ENCODE results near the gene TNFRSF8. TPM values are rescaled to one million over a fixed set of nuclear protein-coding genes. Genes with fewer than 3 reads are reported as not detected.
"Not testable (repeated sequence)": the region's sequence is repeated elsewhere in the genome, so short reads cannot be mapped to it uniquely, and the experiment has no call there.

The TNFRSF8 gene
- total RNA-seq, 1 donor from 2014 or later, result 65.0 TPM

DNA sequence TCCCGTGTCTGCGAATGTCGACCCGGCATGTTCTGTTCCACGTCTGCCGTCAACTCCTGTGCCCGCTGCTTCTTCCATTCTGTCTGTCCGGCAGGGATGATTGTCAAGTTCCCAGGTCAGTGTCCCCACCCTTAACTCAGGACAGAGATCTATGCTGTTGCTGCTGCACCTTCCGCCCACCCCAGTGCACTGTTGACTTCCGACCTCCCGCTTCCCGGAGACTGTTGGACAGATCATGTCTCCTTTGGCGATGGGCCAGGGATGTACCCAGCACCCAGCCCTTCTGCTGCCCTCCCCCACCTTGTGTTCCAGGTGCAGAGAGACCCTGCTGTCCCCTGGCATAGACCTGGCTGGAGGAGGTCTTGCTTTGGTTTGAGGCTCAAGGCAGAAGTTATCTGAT lies 41.3 kb downstream of the TNFRSF8 start:
- H3K4me1 Mint-ChIP-seq (ENCODE audit: low read depth), result peaks cover 6% of the 10 kb centered on the region
- intact Hi-C loops (cut with micrococcal nuclease), result no loop called here
- no peaks in the 10 kb centered on the region for H3K9me3 Mint-ChIP-seq
- no peak overlapping the region for H3K4me3 Mint-ChIP-seq (ENCODE audit: low read depth)
- H3K36me3 Mint-ChIP-seq (ENCODE audit: low read depth), result peaks cover 59% of the 10 kb centered on the region
- no peaks in the 10 kb centered on the region for H3K27me3 Mint-ChIP-seq (ENCODE audit: low read depth)
- no peak for DNase-seq (ENCODE audit: low spot score)
- H3K27ac Mint-ChIP-seq, result no peak overlapping the region

DNA sequence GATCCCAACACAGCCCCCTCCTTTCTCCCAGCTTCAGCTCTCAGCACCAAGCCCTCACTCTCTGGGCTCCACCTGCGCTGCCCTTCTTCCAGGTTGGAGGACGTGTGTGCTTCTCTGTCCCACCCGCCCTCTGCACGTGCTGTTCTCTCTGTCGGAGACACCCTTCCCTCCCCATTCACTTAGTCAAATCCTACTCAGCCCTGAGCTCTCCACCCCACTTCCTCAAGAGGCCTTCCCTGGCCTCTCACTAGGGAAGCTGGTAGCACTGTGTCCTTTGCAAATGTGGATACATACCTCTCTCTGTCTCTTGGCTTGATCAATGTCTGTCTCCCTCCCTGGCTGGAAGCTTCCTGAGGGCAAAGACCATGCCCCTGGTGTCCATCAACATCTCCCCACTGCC lies 43.0 kb downstream of the TNFRSF8 start:
- no peak overlapping the region for H3K27ac Mint-ChIP-seq
- no peak overlapping the region for H3K4me3 Mint-ChIP-seq (ENCODE audit: low read depth)
- no peaks in the 10 kb centered on the region for H3K27me3 Mint-ChIP-seq (ENCODE audit: low read depth)
- H3K36me3 Mint-ChIP-seq (ENCODE audit: low read depth), result peaks cover 61% of the 10 kb centered on the region
- DNase-seq (ENCODE audit: low spot score), result no peak
- H3K4me1 Mint-ChIP-seq (ENCODE audit: low read depth), result peaks cover 6% of the 10 kb centered on the region
- H3K9me3 Mint-ChIP-seq, result no peaks in the 10 kb centered on the region
- intact Hi-C loops (cut with micrococcal nuclease), result no loop called here

DNA sequence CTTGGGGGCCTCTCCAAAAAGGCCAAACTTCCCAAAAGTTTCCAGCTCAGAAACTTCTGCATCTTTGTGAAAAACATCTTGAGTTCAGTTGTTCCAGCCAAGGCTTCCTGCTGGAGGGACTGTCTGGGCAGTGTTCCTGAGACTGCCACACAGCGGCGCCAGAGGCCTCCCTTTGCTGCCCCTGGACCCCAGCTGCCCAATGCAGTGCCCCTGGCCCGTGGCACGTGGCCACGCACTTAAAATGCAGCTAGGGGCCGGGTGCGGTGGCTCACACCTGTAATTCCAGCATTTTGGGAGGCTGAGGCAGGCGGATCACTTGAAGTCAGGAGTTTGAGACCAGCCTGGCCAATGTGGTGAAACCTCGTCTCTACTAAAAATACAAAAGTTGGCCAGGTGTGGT lies 43.8 kb downstream of the TNFRSF8 start:
- intact Hi-C loops (cut with micrococcal nuclease); H3K4me3 Mint-ChIP-seq (ENCODE audit: low read depth); H3K27me3 Mint-ChIP-seq (ENCODE audit: low read depth); H3K4me1 Mint-ChIP-seq (ENCODE audit: low read depth); H3K27ac Mint-ChIP-seq; DNase-seq (ENCODE audit: low spot score); H3K9me3 Mint-ChIP-seq: not testable (repeated sequence)
- H3K36me3 Mint-ChIP-seq (ENCODE audit: low read depth), result peaks cover 57% of the 10 kb centered on the region

GRCh38 chr1:12107718-12108117 lies 44.6 kb downstream of the TNFRSF8 start:
- no peaks in the 10 kb centered on the region for H3K9me3 Mint-ChIP-seq
- no peak overlapping the region for H3K4me3 Mint-ChIP-seq (ENCODE audit: low read depth)
- no peak overlapping the region for H3K27ac Mint-ChIP-seq
- H3K4me1 Mint-ChIP-seq (ENCODE audit: low read depth), result peaks cover 1% of the 10 kb centered on the region
- intact Hi-C loops (cut with micrococcal nuclease), result no loop called here
- H3K36me3 Mint-ChIP-seq (ENCODE audit: low read depth), result peaks cover 54% of the 10 kb centered on the region
- H3K27me3 Mint-ChIP-seq (ENCODE audit: low read depth), result no peaks in the 10 kb centered on the region
- DNase-seq (ENCODE audit: low spot score), result no peak

DNA sequence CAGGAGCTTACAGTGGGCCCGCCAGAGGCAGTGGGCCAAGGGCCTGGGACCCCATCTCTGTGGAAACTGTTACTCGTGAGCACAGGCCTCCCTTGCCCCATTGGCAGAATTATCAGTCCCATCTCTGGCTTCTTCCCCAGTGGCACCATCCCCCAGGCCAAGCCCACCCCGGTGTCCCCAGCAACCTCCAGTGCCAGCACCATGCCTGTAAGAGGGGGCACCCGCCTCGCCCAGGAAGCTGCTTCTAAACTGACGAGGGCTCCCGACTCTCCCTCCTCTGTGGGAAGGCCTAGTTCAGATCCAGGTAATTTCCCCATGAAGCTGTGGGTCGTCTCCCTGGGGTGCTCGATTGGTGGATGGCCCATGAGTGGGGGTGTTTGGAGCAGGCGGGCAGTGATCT lies 46.8 kb downstream of the TNFRSF8 start:
- DNase-seq (ENCODE audit: low spot score), result no peak
- H3K4me3 Mint-ChIP-seq (ENCODE audit: low read depth), result no peak overlapping the region
- H3K36me3 Mint-ChIP-seq (ENCODE audit: low read depth), result peaks cover 53% of the 10 kb centered on the region
- peaks cover 13% of the 10 kb centered on the region for H3K4me1 Mint-ChIP-seq (ENCODE audit: low read depth)
- H3K27ac Mint-ChIP-seq, result no peak overlapping the region
- no peaks in the 10 kb centered on the region for H3K9me3 Mint-ChIP-seq
- no peaks in the 10 kb centered on the region for H3K27me3 Mint-ChIP-seq (ENCODE audit: low read depth)
- intact Hi-C loops (cut with micrococcal nuclease), result no loop called here

GRCh38 chr1:12111741-12112140 lies 48.6 kb downstream of the TNFRSF8 start:
- Mint-ChIP-seq H3K36me3 (ENCODE audit: low read depth) (peaks cover 57% of the 10 kb centered on the region), H3K4me3 (ENCODE audit: low read depth) (no peak overlapping the region), H3K4me1 (ENCODE audit: low read depth) (peaks cover 13% of the 10 kb centered on the region), H3K27me3 (ENCODE audit: low read depth) (no peaks in the 10 kb centered on the region), H3K27ac (no peak overlapping the region), H3K9me3 (no peaks in the 10 kb centered on the region)
- intact Hi-C loops (cut with micrococcal nuclease), result no loop called here
- no peak for DNase-seq (ENCODE audit: low spot score)

- Mint-ChIP-seq H3K9me3 (no peaks in the 10 kb centered on the region), H3K4me3 (ENCODE audit: low read depth) (no peak overlapping the region), H3K36me3 (ENCODE audit: low read depth) (peaks cover 62% of the 10 kb centered on the region), H3K27ac (no peak overlapping the region), H3K27me3 (ENCODE audit: low read depth) (no peaks in the 10 kb centered on the region), H3K4me1 (ENCODE audit: low read depth) (peaks cover 13% of the 10 kb centered on the region)
- intact Hi-C loops (cut with micrococcal nuclease), result no loop called here
- no peak for DNase-seq (ENCODE audit: low spot score)
These were observed 49.6 kb downstream of the TNFRSF8 start for GRCh38 chr1:12112711-12113161.

GRCh38 chr1:12113433-12114339 lies 50.6 kb downstream of the TNFRSF8 start:
- no peak for DNase-seq (ENCODE audit: low spot score)
- Mint-ChIP-seq H3K4me1 (ENCODE audit: low read depth) (peaks cover 13% of the 10 kb centered on the region), H3K9me3 (no peaks in the 10 kb centered on the region), H3K4me3 (ENCODE audit: low read depth) (no peak overlapping the region), H3K36me3 (ENCODE audit: low read depth) (peaks cover 67% of the 10 kb centered on the region), H3K27me3 (ENCODE audit: low read depth) (no peaks in the 10 kb centered on the region), H3K27ac (peak overlapping the region; percentile 58)
- intact Hi-C loops (cut with micrococcal nuclease), result no loop called here

- no peak overlapping the region for H3K4me3 Mint-ChIP-seq (ENCODE audit: low read depth)
- H3K27ac Mint-ChIP-seq, result no peak overlapping the region
- H3K9me3 Mint-ChIP-seq, result no peaks in the 10 kb centered on the region
- no peak for DNase-seq (ENCODE audit: low spot score)
- intact Hi-C loops (cut with micrococcal nuclease), result no loop called here
- H3K4me1 Mint-ChIP-seq (ENCODE audit: low read depth), result peaks cover 13% of the 10 kb centered on the region
- H3K36me3 Mint-ChIP-seq (ENCODE audit: low read depth), result peaks cover 68% of the 10 kb centered on the region
- H3K27me3 Mint-ChIP-seq (ENCODE audit: low read depth), result no peaks in the 10 kb centered on the region
These were observed 51.2 kb downstream of the TNFRSF8 start for GRCh38 chr1:12114340-12114683.

- Mint-ChIP-seq H3K27me3 (ENCODE audit: low read depth) (no peaks in the 10 kb centered on the region), H3K9me3 (no peaks in the 10 kb centered on the region), H3K4me3 (ENCODE audit: low read depth) (no peak overlapping the region), H3K27ac (no peak overlapping the region), H3K36me3 (ENCODE audit: low read depth) (peaks cover 72% of the 10 kb centered on the region), H3K4me1 (ENCODE audit: low read depth) (peaks cover 14% of the 10 kb centered on the region)
- no peak for DNase-seq (ENCODE audit: low spot score)
- intact Hi-C loops (cut with micrococcal nuclease), result no loop called here
These were observed 51.8 kb downstream of the TNFRSF8 start for GRCh38 chr1:12114916-12115315.

DNA sequence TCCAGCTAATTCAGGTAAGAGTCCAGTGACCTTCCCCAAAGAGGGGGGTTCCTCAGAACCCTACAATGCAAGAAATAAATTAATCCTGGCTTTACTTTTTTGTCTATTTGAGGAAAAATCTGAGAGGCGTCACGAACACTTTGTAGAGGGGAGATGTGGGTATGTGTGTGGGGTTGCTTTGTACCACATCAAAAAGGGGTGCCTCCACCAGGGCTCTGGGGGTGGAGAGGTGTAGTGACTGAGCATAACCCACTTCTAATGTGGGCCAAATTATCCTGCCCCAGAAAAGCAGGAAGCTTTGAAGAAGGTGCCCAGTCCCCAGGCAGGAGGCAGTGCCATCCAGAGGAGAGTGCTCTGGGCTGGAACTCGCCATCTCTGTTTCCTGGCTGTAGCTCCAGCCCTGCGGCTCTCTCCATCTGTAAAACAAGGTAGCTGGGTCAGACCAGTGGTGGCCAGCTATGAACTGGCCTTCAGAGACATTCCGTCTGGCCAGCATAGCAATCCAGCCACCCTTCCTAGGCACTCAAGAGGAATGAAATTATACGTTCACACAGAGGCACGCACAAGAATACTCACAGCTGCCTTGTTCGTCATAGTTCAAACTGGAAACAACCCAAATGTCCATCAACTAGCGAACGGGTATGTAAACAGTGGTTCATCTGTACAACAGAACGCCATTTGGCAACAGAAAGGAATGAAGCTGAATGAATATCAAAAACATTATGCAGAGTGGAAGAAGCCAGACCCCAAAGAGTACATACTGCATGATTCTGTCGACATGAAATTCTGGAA lies 58.3 kb downstream of the TNFRSF8 start:
- intact Hi-C loops (cut with micrococcal nuclease), result no loop called here
- DNase-seq (ENCODE audit: low spot score), result no peak

DNA sequence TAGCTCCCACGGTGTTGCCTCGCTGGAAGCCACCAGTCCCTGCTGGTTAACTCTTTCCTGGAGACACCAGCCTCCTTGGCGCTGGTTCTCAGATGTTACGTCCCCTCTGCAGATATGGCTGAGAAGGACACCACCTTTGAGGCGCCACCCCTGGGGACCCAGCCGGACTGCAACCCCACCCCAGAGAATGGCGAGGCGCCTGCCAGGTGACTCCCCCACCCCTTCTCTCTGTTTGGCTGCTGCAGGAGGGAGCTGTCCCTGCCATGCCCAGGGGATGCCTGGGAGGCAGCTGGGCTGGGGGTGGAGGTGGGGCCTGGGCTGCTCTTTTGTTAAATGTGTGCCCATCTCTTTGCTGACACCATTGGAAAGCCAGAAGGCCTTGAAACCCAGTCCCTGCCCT lies 60.1 kb downstream of the TNFRSF8 start:
- no peak overlapping the region for H3K27ac Mint-ChIP-seq
- peaks cover 64% of the 10 kb centered on the region for H3K36me3 Mint-ChIP-seq (ENCODE audit: low read depth)
- DNase-seq (ENCODE audit: low spot score), result no peak
- H3K27me3 Mint-ChIP-seq (ENCODE audit: low read depth), result no peaks in the 10 kb centered on the region
- peaks cover 33% of the 10 kb centered on the region for H3K4me1 Mint-ChIP-seq (ENCODE audit: low read depth)
- intact Hi-C loops (cut with micrococcal nuclease), result no loop called here
- H3K9me3 Mint-ChIP-seq, result no peaks in the 10 kb centered on the region
- no peak overlapping the region for H3K4me3 Mint-ChIP-seq (ENCODE audit: low read depth)

More for the DNA sequence above, 58.3 kb downstream of the TNFRSF8 start:
- Mint-ChIP-seq H3K27me3 (ENCODE audit: low read depth) (no peaks in the 10 kb centered on the region), H3K4me3 (ENCODE audit: low read depth) (no peak overlapping the region), H3K27ac (no peak overlapping the region), H3K9me3 (no peaks in the 10 kb centered on the region), H3K4me1 (ENCODE audit: low read depth) (peaks cover 25% of the 10 kb centered on the region), H3K36me3 (ENCODE audit: low read depth) (peaks cover 62% of the 10 kb centered on the region)
